ENCODE results near the gene CTCF.

CTCF gene

DNA sequence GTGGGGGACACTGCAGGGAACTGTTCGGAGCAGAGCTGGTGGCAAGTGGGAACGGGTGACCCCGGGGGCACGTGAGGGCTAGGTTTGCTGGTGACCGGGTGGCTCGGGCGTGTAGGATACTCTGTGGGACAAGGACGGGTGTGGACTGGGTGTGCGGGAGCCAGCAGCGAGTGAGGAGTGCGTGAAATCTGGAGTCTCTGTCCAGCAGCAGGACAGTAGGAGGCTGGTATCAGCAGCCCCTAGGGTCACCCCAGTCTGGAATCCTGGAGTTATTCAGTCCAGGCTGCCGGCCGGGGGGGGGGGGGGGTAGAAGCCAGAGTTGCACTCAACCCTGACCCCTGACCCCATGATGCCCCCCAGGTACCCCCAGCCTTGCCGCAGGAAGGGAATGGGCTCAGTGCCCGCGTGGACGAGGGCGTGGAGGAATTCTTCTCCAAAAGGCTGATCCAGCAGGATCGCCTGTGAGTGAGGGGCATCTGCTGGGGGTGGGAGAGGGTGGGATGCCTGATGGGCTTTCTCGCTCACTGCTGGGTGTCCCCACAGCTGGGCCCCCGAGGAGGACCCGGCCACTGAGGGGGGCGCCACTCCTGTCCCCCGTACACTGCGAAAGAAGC is 91.6 kb downstream of the CTCF start:
- DNase-seq, result no peak

DNA sequence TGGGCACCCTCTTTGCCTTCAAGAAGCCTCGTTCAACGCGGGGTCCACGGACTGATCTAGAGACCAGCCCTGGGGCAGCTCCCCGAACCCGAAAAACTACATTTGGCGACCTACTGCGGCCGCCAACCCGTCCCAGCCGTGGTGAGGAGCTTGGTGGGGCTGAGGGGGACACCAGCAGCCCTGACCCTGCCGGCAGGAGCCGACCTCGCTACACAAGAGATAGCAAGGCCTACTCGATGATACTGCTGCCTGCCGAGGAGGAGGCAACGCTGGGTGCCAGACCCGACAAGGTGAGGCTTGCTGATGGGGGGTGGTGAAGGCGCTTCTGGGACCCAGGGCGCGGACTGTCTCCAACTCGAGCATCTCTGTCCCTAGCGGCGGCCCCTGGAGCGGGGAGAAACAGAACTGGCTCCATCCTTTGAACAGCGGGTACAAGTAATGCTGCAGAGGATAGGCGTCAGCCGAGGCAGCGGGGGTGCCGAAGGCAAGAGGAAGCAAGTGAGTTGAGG is 92.1 kb downstream of the CTCF start:
- DNase-seq, result no peak

DNA sequence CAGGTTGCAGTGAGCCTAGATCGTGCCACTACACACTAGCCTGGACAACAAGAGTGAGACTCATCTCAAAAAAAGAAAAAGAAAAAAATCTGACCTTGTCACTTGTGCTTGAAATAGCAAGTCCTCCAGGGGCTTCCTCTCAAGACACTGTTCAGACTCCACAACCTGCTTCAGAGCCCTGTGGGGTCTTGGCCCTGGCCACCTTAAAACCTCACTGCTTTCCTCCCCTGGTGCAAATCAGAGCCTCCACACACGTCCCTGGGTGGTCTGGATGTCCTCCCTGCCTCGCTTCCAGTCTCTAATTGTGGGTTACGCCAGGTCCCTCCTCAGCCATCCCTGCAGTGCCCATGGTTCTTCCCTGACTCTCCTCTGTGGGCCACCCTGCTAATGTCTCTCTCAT is 93.0 kb downstream of the CTCF start:
- DNase-seq, result no peak

DNA sequence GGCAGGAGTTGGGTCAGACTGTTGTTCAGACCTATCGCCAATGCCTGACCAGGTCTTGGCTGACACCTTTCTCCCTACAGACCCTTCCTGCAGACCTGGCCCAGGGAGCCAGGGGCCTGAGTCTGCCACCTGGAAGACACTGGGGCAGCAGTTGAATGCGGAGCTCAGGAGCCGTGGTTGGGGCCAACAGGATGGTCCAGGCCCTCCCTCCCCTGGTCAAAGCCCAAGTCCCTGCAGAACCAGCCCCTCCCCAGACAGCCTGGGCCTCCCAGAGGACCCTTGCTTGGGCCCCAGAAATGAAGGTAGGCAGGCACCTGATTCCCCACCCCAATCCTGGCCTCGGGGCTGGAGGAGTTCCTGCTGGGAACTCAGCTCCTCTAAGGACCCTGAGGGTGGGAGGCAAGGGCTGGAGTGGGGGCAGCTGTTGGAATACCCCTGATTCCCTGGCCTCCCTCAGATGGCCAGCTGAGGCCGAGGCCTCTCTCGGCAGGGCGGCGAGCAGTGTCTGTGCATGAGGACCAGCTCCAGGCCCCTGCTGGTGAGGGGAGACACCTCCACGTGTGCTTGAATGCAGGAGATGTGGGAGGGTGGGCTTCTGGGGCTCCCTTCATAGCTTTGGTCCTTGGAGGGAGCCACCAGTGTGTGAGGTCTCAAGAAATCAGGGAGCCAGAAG is 94.2 kb downstream of the CTCF start:
- no peak for DNase-seq

DNA sequence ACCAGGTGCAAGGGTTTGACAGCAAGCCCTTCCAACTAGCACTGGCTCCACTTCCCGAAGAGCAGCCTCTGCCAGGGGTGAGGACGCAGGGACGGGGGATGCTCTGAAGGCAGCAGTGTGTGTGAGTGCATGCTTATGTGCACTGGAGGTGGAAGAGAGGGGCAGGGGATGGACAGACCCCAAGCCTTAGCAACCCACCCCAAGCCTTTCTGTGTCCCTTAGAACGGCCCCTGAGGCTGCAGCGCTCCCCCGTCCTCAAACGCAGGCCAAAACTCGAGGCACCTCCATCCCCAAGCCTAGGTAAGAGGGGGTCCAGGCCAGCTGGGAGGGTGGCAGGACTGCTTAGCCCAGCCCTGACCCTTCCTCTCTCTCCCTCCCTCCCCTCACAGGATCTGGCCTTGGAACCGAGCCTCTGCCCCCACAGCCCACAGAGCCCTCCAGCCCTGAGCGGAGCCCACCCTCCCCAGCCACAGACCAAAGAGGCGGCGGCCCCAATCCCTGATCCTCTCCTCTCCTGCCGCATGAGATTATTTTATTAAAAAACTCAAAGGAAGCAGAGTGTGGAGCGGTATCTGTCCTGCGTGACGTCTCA is 94.8 kb downstream of the CTCF start:
- no peak for DNase-seq

DNA sequence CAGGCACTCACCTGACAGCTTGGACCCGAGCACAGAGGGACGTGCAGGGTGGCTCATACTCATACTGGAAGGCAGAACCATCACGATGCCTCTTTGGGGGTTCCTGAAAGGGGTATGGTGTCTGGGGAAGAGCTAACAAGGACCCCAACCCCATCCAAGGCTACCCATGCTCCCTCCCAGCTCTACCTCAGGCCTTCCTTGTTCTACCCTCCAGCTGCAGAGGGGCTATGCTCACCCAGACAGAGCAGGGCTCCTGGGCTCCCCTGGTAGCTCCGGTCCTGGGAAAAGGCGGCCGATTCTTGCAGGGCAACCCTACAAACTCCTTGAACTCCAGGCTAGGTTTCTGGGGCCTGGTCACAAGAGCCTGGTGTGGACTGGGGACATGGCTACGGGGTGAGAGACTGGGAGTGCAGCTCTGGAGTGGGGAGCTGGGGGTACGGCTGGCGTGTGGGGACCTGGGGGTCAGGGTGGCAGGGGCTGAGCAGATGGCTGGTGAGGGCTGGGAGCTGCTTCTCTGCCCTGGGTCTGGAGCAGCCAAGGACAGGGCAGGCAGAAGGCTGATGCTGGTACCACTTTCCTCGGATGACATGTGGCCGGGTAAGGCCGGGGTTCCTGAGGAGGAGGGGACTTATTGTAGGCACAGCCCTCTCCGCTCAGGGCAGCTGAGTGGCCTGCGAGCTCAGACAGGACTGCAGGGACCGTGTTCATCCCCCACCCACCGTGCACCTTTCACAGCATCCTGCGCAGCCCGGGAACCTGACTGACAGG is 95.6 kb downstream of the CTCF start:
- no peak for DNase-seq

DNA sequence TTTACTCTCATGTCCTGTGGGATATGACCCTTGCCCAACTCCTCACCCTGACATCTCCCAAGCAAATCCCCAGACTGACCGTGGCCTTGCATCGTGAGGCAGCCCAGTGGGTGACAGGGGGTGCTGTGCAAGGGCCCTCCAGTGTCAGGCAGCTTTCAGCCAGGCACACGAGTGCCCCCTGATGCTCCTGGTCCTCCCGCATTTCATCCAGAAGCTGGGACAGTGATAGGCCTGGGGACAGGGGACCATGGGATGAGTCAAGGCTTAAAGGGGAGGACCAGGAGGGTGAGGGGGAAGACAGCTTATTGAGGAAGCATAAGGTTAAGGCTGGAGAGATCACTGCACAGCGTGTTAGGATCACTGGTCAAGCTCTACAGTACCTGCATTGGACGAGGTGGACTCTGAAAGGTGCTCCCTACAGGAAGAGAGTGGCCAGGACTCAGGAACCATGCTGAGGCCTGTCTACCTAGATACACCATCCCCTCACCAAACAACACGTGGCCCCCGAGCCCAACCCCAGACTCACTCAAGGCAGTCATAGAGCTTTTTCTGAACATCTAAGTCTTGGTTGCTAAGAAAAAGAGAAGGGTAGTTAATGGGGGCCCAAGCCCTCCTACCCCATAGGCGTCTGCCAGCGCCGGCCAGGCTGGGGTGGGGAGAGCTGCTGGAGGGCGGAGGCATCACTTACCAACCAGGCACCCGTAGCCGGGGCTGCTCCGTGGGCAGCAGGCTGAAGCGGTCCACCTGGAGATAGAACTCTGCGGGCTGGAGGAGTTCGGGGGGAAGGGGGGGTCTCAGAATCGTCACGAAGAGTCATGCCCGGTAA is 96.7 kb downstream of the CTCF start:
- no peak for DNase-seq

DNA sequence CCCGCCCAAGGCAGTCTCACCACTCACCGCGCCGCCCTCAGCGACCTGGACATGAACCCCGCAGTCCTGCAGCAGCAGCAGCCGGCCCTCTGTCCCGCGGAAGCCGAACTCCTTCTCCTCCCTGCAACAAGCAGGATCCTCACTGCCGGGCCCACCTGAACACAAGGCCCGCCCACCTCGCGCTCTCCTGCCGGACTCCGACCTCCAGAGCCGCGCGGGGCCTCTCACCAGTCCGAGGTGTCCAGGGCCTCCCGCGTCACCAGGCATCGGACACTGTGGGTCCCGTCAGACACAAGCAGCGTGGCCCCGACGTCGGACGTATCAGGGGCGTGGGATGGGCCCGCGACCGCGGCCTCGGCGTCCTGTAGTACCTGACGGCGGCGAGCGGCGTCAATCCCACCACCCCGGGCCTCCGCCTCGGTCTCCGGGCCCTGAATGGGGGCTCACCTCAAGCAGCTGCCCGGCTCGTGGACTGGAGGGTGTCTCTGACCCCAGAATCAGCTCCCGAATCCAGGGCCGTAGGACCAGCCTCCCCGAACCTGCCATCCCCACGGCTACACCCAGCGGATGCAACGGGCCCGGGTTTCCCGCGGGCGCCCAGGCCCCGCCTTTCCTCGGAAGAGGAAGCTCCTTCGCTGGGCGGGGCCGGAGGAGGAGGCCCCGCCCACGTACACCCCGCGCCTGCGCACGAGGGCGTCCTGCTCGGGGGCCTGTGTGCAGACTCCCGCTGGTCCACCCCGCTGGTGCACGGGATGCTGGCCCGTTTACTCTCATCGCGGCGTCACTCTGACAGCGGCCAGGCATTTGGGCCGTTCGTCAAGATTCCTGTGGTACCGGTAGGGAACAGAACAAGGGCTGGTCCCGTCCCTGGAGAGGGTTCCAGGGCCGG is 97.6 kb downstream of the CTCF start, which contains the start of gene ACD:
TSS of gene ACD (minus strand) at position 586 of the 889 bp plus-strand sequence. CDS start at position 546, 40 bp downstream.
- DNase-seq, result peak; percentile 93

DNA sequence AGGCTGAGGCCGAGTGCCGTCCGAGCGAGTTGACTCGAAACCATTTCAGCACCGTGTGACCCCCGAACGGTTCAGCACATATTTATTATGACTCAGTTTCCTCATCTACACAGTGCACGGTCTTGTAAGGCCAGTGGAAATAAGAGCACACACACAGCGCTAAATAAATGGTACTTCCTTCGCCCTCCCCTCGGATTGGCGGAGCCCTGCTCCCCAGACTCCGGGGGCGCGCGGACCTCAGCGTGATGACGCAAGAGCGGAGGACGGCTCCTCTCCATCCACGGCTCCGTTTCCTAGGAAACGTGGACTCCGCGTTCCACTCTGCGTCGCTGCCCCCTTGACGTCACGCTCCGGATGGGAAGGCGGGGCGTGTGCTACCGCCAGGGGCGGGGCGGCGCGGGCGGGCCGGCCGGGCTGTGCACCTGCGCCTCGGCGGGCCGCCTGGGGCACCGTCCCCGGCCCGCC is 98.3 kb downstream of the CTCF start, which contains the start of gene PARD6A:
TSS of gene PARD6A (plus strand) at position 397 of the 465 bp plus-strand sequence. CDS start 79 bp downstream, outside the sequence.
- DNase-seq, result peak; percentile 98

DNA sequence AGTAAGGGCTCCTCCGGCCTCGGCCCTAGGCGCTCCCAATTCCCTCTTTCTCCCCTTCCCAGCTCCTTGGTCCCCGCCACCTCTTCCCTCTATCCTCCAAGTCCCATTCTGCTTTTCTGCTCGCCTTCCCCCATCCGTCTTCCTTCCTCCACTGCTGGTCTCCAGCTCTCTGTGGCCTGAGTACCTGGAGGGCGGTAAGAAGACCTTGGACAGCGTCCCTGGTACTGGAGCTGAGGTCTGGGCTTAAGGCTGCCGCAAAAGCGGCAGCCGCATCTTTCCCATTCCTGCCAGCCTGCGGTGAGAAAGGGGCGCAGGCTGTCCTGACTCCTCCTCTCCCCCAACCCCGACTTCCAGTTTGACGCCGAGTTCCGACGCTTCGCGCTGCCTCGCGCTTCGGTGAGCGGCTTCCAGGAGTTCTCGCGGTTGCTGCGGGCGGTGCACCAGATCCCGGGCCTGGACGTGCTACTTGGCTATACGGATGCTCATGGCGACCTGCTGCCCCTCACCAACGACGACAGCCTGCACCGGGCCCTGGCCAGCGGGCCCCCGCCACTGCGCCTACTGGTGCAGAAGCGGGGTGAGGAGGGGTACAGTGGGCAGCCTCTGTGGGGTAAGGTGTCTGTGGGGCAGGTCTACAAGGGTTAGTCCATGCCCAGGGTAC is 98.9 kb downstream of the CTCF start:
- no peak for DNase-seq

DNA sequence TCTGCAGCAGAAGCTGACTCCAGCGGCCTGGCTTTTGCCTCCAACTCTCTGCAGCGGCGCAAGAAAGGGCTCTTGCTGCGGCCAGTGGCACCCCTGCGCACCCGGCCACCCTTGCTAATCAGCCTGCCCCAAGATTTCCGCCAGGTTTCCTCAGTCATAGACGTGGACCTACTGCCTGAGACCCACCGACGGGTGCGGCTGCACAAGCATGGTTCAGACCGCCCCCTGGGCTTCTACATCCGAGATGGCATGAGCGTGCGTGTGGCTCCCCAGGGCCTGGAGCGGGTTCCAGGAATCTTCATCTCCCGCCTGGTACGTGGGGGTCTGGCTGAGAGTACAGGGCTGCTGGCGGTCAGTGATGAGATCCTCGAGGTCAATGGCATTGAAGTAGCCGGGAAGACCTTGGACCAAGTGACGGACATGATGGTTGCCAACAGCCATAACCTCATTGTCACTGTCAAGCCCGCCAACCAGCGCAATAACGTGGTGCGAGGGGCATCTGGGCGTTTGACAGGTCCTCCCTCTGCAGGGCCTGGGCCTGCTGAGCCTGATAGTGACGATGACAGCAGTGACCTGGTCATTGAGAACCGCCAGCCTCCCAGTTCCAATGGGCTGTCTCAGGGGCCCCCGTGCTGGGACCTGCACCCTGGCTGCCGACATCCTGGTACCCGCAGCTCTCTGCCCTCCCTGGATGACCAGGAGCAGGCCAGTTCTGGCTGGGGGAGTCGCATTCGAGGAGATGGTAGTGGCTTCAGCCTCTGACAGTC is 99.7 kb downstream of the CTCF start:
- no peak for DNase-seq

DNA sequence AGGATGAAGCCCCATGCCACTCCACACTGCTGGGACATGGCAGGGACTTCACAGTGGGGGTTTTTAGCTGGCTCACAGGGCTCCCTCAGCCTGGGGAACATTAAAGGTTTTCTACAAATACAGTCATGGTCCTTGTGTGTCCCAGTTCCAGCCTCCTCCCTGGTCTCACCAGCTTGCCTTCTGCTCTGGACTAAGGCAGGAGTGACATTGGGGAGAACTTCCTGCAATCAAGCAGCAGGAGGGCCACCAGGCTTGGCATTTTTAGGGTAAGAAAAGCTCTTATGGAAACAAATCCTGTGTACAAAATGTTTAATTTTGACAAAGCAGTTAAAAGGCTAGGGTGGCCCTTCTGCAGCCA is 100.3 kb downstream of the CTCF start:
- DNase-seq, result no peak

DNA sequence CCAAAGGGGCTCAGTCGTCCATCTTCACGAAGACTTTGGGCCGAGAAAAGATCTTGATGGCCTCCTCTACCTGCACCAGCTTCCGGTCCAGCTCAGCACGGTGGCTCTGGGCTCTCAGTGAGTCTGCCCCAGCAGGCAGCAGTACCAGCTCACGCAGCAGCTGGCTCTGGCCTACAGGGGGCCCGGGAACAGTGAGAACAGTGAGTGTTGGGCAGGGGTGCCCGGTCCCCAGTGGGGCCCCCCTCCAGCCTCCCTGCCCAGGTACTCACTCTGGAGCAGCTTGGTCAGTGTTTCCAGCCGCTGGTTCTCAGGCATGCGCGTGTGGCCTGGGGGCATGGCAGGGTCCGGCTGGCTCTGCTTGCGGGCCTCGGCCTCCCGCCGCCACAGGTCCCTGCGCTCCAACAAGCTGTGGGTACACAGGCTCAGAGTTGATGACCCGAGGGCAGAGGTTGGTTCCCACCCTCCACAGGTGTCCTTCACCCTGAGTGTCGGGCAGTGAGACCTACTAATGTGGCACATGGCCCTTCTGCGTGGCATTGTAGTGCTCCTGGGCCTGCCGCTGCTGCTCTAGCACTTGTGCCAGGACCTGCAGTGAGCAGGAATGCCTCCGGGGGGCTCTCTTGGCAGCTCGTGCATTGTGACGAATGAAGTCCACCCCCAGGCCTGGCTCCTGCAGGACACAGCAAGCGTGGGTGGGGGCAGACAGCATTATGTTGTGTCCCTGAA is 101.0 kb downstream of the CTCF start:
- peak; percentile 38 for DNase-seq

DNA sequence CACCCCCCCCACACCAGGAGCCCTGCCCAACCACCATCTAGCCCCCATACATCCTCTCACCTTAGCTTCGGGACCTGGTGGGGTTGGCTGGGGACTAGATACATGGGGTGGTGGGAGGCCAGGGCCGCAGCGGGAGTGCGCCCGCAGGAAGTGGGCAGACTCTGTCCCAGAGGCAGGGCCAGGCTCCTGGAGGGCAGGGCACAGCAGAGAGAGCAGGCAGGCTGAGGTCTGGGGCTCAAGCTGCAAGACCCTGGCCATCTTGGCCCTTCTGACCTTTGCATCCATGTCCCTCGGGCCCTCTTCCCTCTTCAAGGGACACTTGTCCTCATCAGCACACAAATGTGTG is 101.5 kb downstream of the CTCF start:
- no peak for DNase-seq

DNA sequence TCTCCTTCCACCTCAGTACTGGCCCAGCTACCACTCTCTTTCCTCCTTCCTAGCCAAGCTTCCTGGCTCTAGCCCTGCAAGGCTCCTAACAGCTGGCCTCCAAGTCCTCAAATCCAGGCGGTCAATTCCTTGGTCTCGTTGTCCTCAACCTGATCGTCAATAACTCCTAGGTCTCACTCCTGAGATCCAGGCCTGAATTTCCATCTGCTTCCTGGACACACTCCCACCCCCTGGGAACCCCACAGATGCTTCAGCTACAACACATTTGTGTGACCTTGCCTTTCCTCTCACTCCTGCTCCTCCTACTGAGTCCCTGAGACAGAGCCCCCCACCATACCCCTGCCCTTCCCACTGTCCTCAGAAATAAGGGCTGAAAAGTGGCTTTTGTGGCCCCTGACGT is 101.9 kb downstream of the CTCF start:
- DNase-seq, result no peak

DNA sequence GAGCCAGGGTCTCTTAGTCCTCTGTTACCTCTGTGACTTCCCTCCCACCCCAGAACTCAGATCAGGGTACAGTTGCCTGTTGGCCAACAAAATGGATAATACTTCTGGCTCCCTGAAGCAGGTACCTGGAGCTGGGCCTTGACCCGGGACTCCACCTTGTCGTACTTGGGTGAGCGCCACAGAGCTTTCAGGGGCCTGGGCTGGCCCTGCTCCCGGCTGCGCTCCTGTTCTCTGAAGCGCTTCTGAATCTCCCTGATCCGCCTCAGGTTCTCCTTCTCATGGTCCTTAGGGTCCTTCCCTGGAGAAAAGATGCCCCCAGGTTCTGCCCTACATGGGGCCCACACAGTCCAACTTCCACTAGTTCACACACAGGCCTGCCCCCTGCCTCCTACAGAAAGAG is 102.5 kb downstream of the CTCF start:
- no peak for DNase-seq

DNA sequence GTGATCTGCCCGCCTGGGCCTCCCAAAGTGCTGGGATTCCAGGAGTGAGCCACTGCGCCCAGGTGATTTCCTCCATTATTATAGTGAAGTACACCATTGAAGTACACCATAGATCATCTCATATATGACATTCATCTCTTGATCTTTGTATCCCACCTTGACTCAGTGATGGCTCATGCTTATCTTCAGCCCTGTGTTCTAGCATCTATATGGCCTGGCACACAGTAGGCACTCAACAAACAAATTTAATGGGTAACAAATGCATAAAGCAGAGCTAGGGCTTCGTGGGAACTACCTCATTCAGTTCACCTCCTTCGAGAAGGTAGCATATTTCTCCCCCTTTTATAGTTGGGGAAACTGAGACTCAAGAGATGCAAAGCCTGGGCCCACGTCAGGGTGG is 103.3 kb downstream of the CTCF start:
- no peak for DNase-seq

DNA sequence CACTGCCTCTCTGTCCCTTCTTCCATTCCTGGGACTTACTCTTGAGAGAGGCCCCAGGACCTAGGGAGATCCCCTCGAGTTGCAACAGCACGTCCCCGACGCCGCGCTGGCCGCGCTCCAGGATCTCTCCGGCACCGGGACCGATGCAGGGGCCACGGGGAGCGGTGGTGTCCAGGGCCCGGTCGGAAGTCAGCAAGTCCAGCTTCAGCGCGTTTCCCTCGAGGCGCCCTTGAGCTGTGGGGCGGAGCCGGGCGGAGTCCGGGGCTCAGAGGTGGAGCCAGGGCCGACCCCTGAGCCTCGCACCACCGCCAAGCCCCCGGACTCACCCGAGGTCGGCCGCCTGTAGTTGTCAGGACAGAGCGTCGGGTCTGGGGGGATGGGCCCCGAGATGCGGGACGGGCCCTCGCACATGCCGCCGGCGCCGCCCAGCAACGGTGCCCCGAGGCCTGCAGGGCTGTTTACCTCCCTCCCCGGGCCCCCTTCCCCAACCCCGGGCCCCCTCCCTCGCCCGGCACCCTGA is 103.8 kb downstream of the CTCF start:
- DNase-seq, result no peak

Data from CD4-positive, alpha-beta T cell treated with Interleukin-17A for 1 hour (primary cell).